Karpas-422 (cell line): ENCODE measurements around the gene ZBTB7C. TPM values are rescaled to one million over a fixed set of nuclear protein-coding genes. Genes with fewer than 3 reads are reported as not detected.
A peak's percentile ranks its signal among the peaks of the same experiment; 100 is the strongest.

Source experiments
- DNase-seq: peaks from one replicate; pipeline ENCODE4 v3.0.0-alpha.2; 2015
- H2AFZ ChIP-seq: fragments of 200-600 bp; sonication (generic); 2 replicates; pipeline ENCODE4 v1.6.1; 2014; ENCODE audit warnings: antibody characterized with exemption, low read length, mixed read lengths
- H3K27ac ChIP-seq: fragments of 200-600 bp; sonication (generic); 2 replicates; pipeline ENCODE4 v1.5.1; 2014; ENCODE audit warnings: mild to moderate bottlenecking, low read length, moderate library complexity
- H3K27me3 ChIP-seq: fragments of 200-600 bp; sonication (generic); 2 replicates; pipeline ENCODE4 v1.6.1; 2014; ENCODE audit warnings: low read length, mixed read lengths
- H3K36me3 ChIP-seq: fragments of 200-600 bp; sonication (generic); 2 replicates; pipeline ENCODE4 v1.6.1; 2014; ENCODE audit warnings: low read length, mixed read lengths; ENCODE audit not compliant: insufficient read depth
- H3K4me1 ChIP-seq: fragments of 200-600 bp; sonication (generic); 2 replicates; pipeline ENCODE4 v1.6.1; 2014; ENCODE audit warnings: mild to moderate bottlenecking, low read length, mixed read lengths
- H3K4me2 ChIP-seq: fragments of 200-600 bp; sonication (generic); 2 replicates; pipeline ENCODE4 v1.6.1; 2014; ENCODE audit warnings: low read length, low read depth, mild to moderate bottlenecking; ENCODE audit not compliant: poor library complexity, severe bottlenecking
- H3K4me3 ChIP-seq: fragments of 200-600 bp; sonication (generic); 2 replicates; pipeline ENCODE4 v1.5.1; 2014; ENCODE audit warnings: mild to moderate bottlenecking, antibody characterized with exemption, low read length, mixed read lengths
- H3K79me2 ChIP-seq: fragments of 200-600 bp; sonication (generic); 2 replicates; pipeline ENCODE4 v1.6.1; 2014; ENCODE audit warnings: mild to moderate bottlenecking, low read length, mixed read lengths
- H3K9ac ChIP-seq: fragments of 200-600 bp; sonication (generic); 2 replicates; pipeline ENCODE4 v1.6.0; 2014; ENCODE audit warnings: low read length
- H3K9me2 ChIP-seq: fragments of 200-600 bp; sonication (generic), shearing (Covaris generic); replicated peaks from 2 replicates; pipeline ENCODE4 v1.6.0; 2014; ENCODE audit warnings: mild to moderate bottlenecking, low read length, moderate library complexity; ENCODE audit not compliant: insufficient read depth
- H3K9me3 ChIP-seq: fragments of 300-700, 200-600 bp; sonication (generic); 2 replicates; pipeline ENCODE4 v1.6.1; 2014; ENCODE audit warnings: low read length, mixed read lengths
- H4K20me1 ChIP-seq: fragments of 200-600 bp; sonication (generic); 2 replicates; pipeline ENCODE4 v1.6.1; 2014; ENCODE audit warnings: mild to moderate bottlenecking, antibody characterized with exemption, low read length, low read depth; ENCODE audit not compliant: insufficient read depth
- total RNA-seq: library from RNA; depleted of rRNA; stranded (reverse); fragments of >200 nt; shearing (Covaris generic); gene quantifications from 2 replicates; pipeline ENCODE4 v1.2.3, GENCODE V29; 2014; ENCODE audit warnings: low replicate concordance

ZBTB7C gene
- total RNA-seq, 1 experiment from 2014 or later: not detected

- peak overlapping the region; percentile 24; the same call in 1 of the 2 replicates for H3K9ac ChIP-seq
- H3K9me3 ChIP-seq: no peaks in the 10 kb centered on the region; the same call in 1 of the 2 replicates
- H3K36me3 ChIP-seq: no peaks in the 10 kb centered on the region
- H3K4me2 ChIP-seq: peak overlapping the region; percentile 1
- H3K79me2 ChIP-seq: no peaks in the 10 kb centered on the region
- no peaks in the 10 kb centered on the region for H4K20me1 ChIP-seq
- DNase-seq: peak; percentile 77
- H3K9me2 ChIP-seq: no peaks in the 10 kb centered on the region
- H3K4me3 ChIP-seq: no peak overlapping the region
- peak overlapping the region; percentile 1; the same call in 1 of the 2 replicates for H2AFZ ChIP-seq
- H3K27me3 ChIP-seq: no peaks in the 10 kb centered on the region
- peaks cover 76% of the 10 kb centered on the region for H3K4me1 ChIP-seq
- H3K27ac ChIP-seq: peak overlapping the region; percentile 86
Observed at GRCh38 chr18:47999801-48000248, 409.4 kb downstream of the ZBTB7C start.

- DNase-seq: peak; percentile 88
Observed at GRCh38 chr18:47997338-47997780, 411.8 kb downstream of the ZBTB7C start.

DNA sequence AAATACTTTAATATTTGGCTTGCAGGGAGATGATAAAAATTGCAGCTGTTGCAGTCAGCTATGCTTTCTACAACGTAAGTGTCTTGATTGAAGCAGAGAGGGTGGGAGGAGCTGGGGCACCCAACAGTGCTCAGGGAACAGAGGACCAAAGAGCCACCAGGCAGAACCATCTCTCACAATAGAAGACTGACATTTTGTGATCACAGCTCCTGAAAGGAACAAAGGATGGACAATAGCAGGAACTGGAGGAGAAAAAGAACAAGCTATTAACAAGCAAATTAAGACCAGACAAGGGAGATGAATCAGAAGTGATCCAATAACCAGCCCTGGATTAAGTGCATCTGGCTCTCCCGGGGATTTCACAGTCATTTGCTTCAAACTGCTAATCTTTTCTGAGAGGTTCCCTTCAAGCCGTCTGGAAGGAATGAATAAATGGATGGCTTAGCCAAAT lies 413.1 kb downstream of the ZBTB7C start:
- Histone ChIP-seq H3K27me3 (no peaks in the 10 kb centered on the region), H3K27ac (peak overlapping the region; percentile 99), H3K9me2 (no peaks in the 10 kb centered on the region), H3K4me1 (peaks cover 82% of the 10 kb centered on the region), H4K20me1 (no peaks in the 10 kb centered on the region), H3K36me3 (no peaks in the 10 kb centered on the region), H2AFZ (no peak overlapping the region), H3K4me3 (peak overlapping the region; percentile 28), H3K4me2 (peak overlapping the region; percentile 67), H3K79me2 (no peaks in the 10 kb centered on the region), H3K9me3 (no peaks in the 10 kb centered on the region; the same call in 1 of the 2 replicates), H3K9ac (peak overlapping the region; percentile 83)
- DNase-seq: peak; percentile 83

More at GRCh38 chr18:47997338-47997780, 411.8 kb downstream of the ZBTB7C start:
- H3K4me1 ChIP-seq: peaks cover 76% of the 10 kb centered on the region
- no peaks in the 10 kb centered on the region for H3K27me3 ChIP-seq
- no peaks in the 10 kb centered on the region for H3K9me2 ChIP-seq
- no peaks in the 10 kb centered on the region for H4K20me1 ChIP-seq
- no peaks in the 10 kb centered on the region for H3K79me2 ChIP-seq
- H3K4me2 ChIP-seq: no peak overlapping the region
- H3K9me3 ChIP-seq: no peaks in the 10 kb centered on the region; the same call in 1 of the 2 replicates
- no peaks in the 10 kb centered on the region for H3K36me3 ChIP-seq
- no peak overlapping the region for H3K9ac ChIP-seq
- no peak overlapping the region for H2AFZ ChIP-seq
- H3K4me3 ChIP-seq: no peak overlapping the region
- peak overlapping the region; percentile 99 for H3K27ac ChIP-seq

DNA sequence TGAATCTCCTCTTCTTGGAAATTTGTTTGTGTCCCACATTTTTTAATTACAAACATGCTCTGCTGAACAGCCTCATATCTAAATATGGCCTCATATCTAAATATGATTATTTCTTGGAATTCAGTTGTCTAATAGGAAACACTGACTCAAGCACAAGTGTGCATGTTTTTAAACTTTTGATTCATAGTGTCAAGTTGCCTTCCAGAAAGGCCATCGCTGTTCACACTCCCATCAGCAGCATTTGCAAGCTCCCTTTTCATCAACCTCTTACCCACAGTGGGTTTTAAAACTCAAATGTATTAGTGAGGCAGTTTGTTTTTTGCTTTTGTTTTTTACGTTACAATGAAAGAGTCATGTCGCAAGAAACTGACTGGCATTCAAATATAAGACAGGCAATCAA lies 413.5 kb downstream of the ZBTB7C start:
- peak overlapping the region; percentile 67 for H3K4me2 ChIP-seq
- no peaks in the 10 kb centered on the region for H3K9me2 ChIP-seq
- H3K79me2 ChIP-seq: no peaks in the 10 kb centered on the region
- peak overlapping the region; percentile 83 for H3K9ac ChIP-seq
- no peak for DNase-seq
- no peak overlapping the region for H2AFZ ChIP-seq
- H3K4me1 ChIP-seq: peaks cover 83% of the 10 kb centered on the region
- H4K20me1 ChIP-seq: no peaks in the 10 kb centered on the region
- no peaks in the 10 kb centered on the region for H3K36me3 ChIP-seq
- peak overlapping the region; percentile 28 for H3K4me3 ChIP-seq
- no peaks in the 10 kb centered on the region; the same call in 1 of the 2 replicates for H3K9me3 ChIP-seq
- H3K27me3 ChIP-seq: no peaks in the 10 kb centered on the region
- H3K27ac ChIP-seq: peak overlapping the region; percentile 99

GRCh38 chr18:47993409-47993808 lies 415.8 kb downstream of the ZBTB7C start:
- Histone ChIP-seq H2AFZ (no peak overlapping the region), H3K4me3 (peak overlapping the region; percentile 59), H3K9me2 (no peaks in the 10 kb centered on the region), H3K27ac (peak overlapping the region; percentile 99), H3K4me1 (peaks cover 87% of the 10 kb centered on the region), H3K4me2 (peak overlapping the region; percentile 67), H3K9me3 (no peaks in the 10 kb centered on the region; the same call in 1 of the 2 replicates), H3K9ac (peak overlapping the region; percentile 83), H3K27me3 (no peaks in the 10 kb centered on the region), H3K79me2 (no peaks in the 10 kb centered on the region), H4K20me1 (no peaks in the 10 kb centered on the region), H3K36me3 (no peaks in the 10 kb centered on the region)
- peak; percentile 65 for DNase-seq

DNA sequence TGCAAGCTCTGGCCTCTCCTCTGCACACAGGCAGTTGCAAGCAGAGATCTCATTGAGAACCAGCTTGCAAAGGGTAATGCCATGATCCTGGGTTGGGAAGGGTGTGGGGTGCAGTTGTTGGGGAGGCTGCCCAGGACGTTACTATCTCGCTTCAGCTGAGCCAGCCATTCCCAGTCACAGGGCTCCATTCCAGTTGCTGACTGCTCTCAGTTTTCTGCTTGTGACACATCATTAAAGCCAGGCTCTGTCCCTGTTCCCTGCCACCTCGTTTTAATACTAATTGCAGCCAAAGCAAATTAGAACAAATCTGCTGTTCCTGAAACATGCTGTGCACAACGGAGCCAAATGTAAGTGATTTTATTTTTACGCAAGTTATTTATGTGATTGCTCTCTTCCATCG lies 416.2 kb downstream of the ZBTB7C start:
- peak overlapping the region; percentile 99 for H3K27ac ChIP-seq
- DNase-seq: peak; percentile 75
- H3K4me1 ChIP-seq: peaks cover 91% of the 10 kb centered on the region
- peak overlapping the region; percentile 83 for H3K9ac ChIP-seq
- peak overlapping the region; percentile 67 for H3K4me2 ChIP-seq
- no peaks in the 10 kb centered on the region for H4K20me1 ChIP-seq
- no peaks in the 10 kb centered on the region for H3K9me2 ChIP-seq
- no peak overlapping the region for H2AFZ ChIP-seq
- peak overlapping the region; percentile 59 for H3K4me3 ChIP-seq
- no peaks in the 10 kb centered on the region for H3K27me3 ChIP-seq
- H3K9me3 ChIP-seq: no peaks in the 10 kb centered on the region; the same call in 1 of the 2 replicates
- H3K36me3 ChIP-seq: no peaks in the 10 kb centered on the region
- no peaks in the 10 kb centered on the region for H3K79me2 ChIP-seq

GRCh38 chr18:47992266-47992665 lies 416.9 kb downstream of the ZBTB7C start:
- Histone ChIP-seq H3K27ac (peak overlapping the region; percentile 99), H3K36me3 (no peaks in the 10 kb centered on the region), H3K79me2 (no peaks in the 10 kb centered on the region), H3K4me2 (peak overlapping the region; percentile 67), H2AFZ (no peak overlapping the region), H3K4me1 (peaks cover 98% of the 10 kb centered on the region), H4K20me1 (no peaks in the 10 kb centered on the region), H3K9me3 (no peaks in the 10 kb centered on the region; the same call in 1 of the 2 replicates), H3K4me3 (no peak overlapping the region), H3K9me2 (no peaks in the 10 kb centered on the region), H3K27me3 (no peaks in the 10 kb centered on the region), H3K9ac (peak overlapping the region; percentile 83)
- no peak for DNase-seq

GRCh38 chr18:47990981-47991380 lies 418.2 kb downstream of the ZBTB7C start:
- Histone ChIP-seq H3K27ac (peak overlapping the region; percentile 99), H3K4me3 (peak overlapping the region; percentile 48), H3K9ac (peak overlapping the region; percentile 83), H3K9me2 (no peaks in the 10 kb centered on the region), H3K27me3 (no peaks in the 10 kb centered on the region), H3K36me3 (no peaks in the 10 kb centered on the region), H3K4me2 (peak overlapping the region; percentile 67), H3K79me2 (no peaks in the 10 kb centered on the region), H2AFZ (no peak overlapping the region), H4K20me1 (no peaks in the 10 kb centered on the region), H3K9me3 (no peaks in the 10 kb centered on the region), H3K4me1 (peaks cover 100% of the 10 kb centered on the region)
- DNase-seq: peak; percentile 94
